SK-N-SH (cell line): ENCODE measurements around the gene TAOK1. TPM values are rescaled to one million over a fixed set of nuclear protein-coding genes. Genes with fewer than 3 reads are reported as not detected.

ENCODE experiments used
- CTCF ChIA-PET: fragments of 300-600, 350-600 bp; formaldehyde crosslinking; extraction: SDS; loops from one replicate; lab custom pipeline; 2021; lab: Yijun Ruan, JAX
- POLR2A ChIA-PET: fragments of 350-600 bp; sonication (Branson Sonifier 250); formaldehyde crosslinking; extraction: SDS; loops from one replicate; lab custom pipeline; 2020; ENCODE audit warnings: antibody characterized with exemption, inconsistent platforms; lab: Yijun Ruan, JAX
- DNase-seq: peaks from one replicate; pipeline ENCODE4 v3.0.0; 2012
- H2AFZ ChIP-seq: fragments of 200-600 bp; sonication (generic); 2 replicates; pipeline ENCODE4 v1.8.1; 2016; ENCODE audit warnings: antibody characterized with exemption, mild to moderate bottlenecking, low read depth
- H3F3A ChIP-seq: fragments of 200-600 bp; sonication (generic); replicated peaks from 2 replicates; pipeline ENCODE3; 2016; ENCODE audit warnings: antibody characterized with exemption, mild to moderate bottlenecking; ENCODE audit not compliant: insufficient read depth
- H3K27ac ChIP-seq, 2 experiments: fragments of 200-500 bp in 1 of 2; fragments of 200-600 bp in 1 of 2; sonication (Bioruptor generic) in 1 of 2; sonication (generic), shearing (Covaris generic) in 1 of 2; 2 replicates each; pipeline versions ENCODE4 v1.5.1 to v1.6.1; 2014 to 2016; ENCODE audit warnings: low read depth in 2 of 2, inconsistent platforms in 1 of 2, low read length in 1 of 2, mild to moderate bottlenecking in 1 of 2, mixed read lengths in 1 of 2
- H3K27me3 ChIP-seq: fragments of 200-600 bp; sonication (generic), shearing (Covaris generic); 2 replicates; pipeline ENCODE4 v1.6.1; 2016; ENCODE audit warnings: mixed run types; ENCODE audit not compliant: insufficient read depth
- H3K36me3 ChIP-seq, 2 experiments: fragments of 200-500 bp in 1 of 2; fragments of 200-600 bp in 1 of 2; sonication (Bioruptor generic) in 1 of 2; sonication (generic) in 1 of 2; replicated peaks in 1 of 2; 2 replicates each; pipeline versions ENCODE3 to v1.5.1; 2014 to 2016; ENCODE audit warnings: low read length in 1 of 2, mild to moderate bottlenecking in 1 of 2; ENCODE audit not compliant: insufficient read depth in 2 of 2, control insufficient read depth in 1 of 2
- H3K4me1 ChIP-seq, 2 experiments: fragments of 200-500 bp in 1 of 2; fragments of 200-600 bp in 1 of 2; sonication (Bioruptor generic) in 1 of 2; sonication (generic), shearing (Covaris generic) in 1 of 2; 2 replicates each; pipeline versions ENCODE4 v1.5.1 to v1.6.1; 2014 to 2016; ENCODE audit warnings: low read depth in 1 of 2, low read length in 1 of 2, mixed run types in 1 of 2; ENCODE audit not compliant: insufficient read depth in 2 of 2, control insufficient read depth in 1 of 2
- H3K4me2 ChIP-seq: fragments of 200-600 bp; sonication (generic), shearing (Covaris generic); 2 replicates; pipeline ENCODE4 v1.6.1; 2017; ENCODE audit warnings: mixed run types
- H3K4me3 ChIP-seq, 2 experiments: fragments of 200-500 bp in 1 of 2; fragments of 200-600 bp in 1 of 2; sonication (Bioruptor generic) in 1 of 2; sonication (generic), shearing (Covaris generic) in 1 of 2; 2 replicates each; pipeline versions ENCODE4 v1.5.1 to v1.8.1; 2014 to 2016; ENCODE audit warnings: low read depth in 2 of 2, inconsistent platforms in 1 of 2, low read length in 1 of 2, mild to moderate bottlenecking in 1 of 2, mixed read lengths in 1 of 2, moderate library complexity in 1 of 2
- H3K79me2 ChIP-seq: fragments of 200-600 bp; sonication (generic); 2 replicates; pipeline ENCODE4 v1.8.1; 2017; ENCODE audit warnings: mild to moderate bottlenecking; ENCODE audit not compliant: insufficient read depth
- H3K9ac ChIP-seq: fragments of 200-600 bp; sonication (generic); 2 replicates; pipeline ENCODE4 v1.6.1; 2017; ENCODE audit warnings: mixed run types
- H3K9me2 ChIP-seq: fragments of 200-600 bp; sonication (generic); 2 replicates; pipeline ENCODE4 v1.6.1; 2017; ENCODE audit warnings: mixed run types
- H3K9me3 ChIP-seq: fragments of 200-600 bp; sonication (generic); 2 replicates; pipeline ENCODE4 v1.6.1; 2017; ENCODE audit warnings: mixed run types, mild to moderate bottlenecking, moderate library complexity
- H4K20me1 ChIP-seq: fragments of 200-600 bp; sonication (generic); 2 replicates; pipeline ENCODE4 v1.6.1; 2017; ENCODE audit warnings: mild to moderate bottlenecking, mixed run types; ENCODE audit not compliant: insufficient read depth
- EP300 ChIP-seq, 2 experiments: IDR thresholded peaks; 2 replicates each; pipeline versions ENCODE4 v1.4.0 to v1.6.1; 2012; ENCODE audit warnings: borderline replicate concordance in 1 of 2, low read depth in 1 of 2, low read length in 1 of 2
- FOSL2 ChIP-seq: IDR thresholded peaks from 2 replicates; pipeline ENCODE4 v1.4.0; 2012; ENCODE audit warnings: low read depth, mild to moderate bottlenecking, moderate library complexity, borderline replicate concordance
- FOXM1 ChIP-seq: IDR thresholded peaks from 2 replicates; pipeline ENCODE4 v1.4.0; 2012; ENCODE audit warnings: low read depth, mild to moderate bottlenecking
- GABPA ChIP-seq: IDR thresholded peaks from 2 replicates; pipeline ENCODE4 v1.4.0; 2012; ENCODE audit warnings: low read depth, mild to moderate bottlenecking
- GATA2 ChIP-seq: sonication (generic); formaldehyde crosslinking; IDR thresholded peaks from 2 replicates; pipeline ENCODE4 v1.5.0; 2020; ENCODE audit warnings: mild to moderate bottlenecking, missing genetic modification reagents
- MEF2A ChIP-seq: IDR thresholded peaks from 2 replicates; pipeline ENCODE4 v1.4.0; 2012; ENCODE audit warnings: low read depth, borderline replicate concordance
- NFIC ChIP-seq: IDR thresholded peaks from 2 replicates; pipeline ENCODE4 v1.4.0; 2012; ENCODE audit warnings: borderline replicate concordance
- POLR2AphosphoS5 ChIP-seq: IDR thresholded peaks from 2 replicates; pipeline ENCODE4 v1.6.1; 2012; ENCODE audit warnings: low read depth, low read length
- SIN3A ChIP-seq: IDR thresholded peaks from 2 replicates; pipeline ENCODE4 v1.6.1; 2012; ENCODE audit warnings: low read depth, mild to moderate bottlenecking, low read length, moderate library complexity, borderline replicate concordance
- TCF12 ChIP-seq: IDR thresholded peaks from 2 replicates; pipeline ENCODE4 v1.4.0; 2012
- YY1 ChIP-seq: IDR thresholded peaks from 2 replicates; pipeline ENCODE4 v1.4.0; 2012; ENCODE audit warnings: low read depth, mild to moderate bottlenecking
- WGBS: methylation state at CpG from one replicate; pipeline ENCODE4 v1.1.6; 2017; ENCODE audit warnings: low lambda C conversion rate; 5-methylcytosine and 5-hydroxymethylcytosine counted together
- polyA plus RNA-seq, 3 experiments: library from polyadenylated mRNA; depleted of rRNA; stranded (reverse); fragments of >200 nt; gene quantifications; 2 replicates each; pipeline ENCODE4 v1.2.3, GENCODE V29; 2012
- TF ChIP-seq, protein P1 (sequence below): IDR thresholded peaks from 2 replicates; pipeline ENCODE4 v1.4.0; 2012; ENCODE audit warnings: low read depth
- TF ChIP-seq, protein P2 (sequence below): IDR thresholded peaks from 2 replicates; pipeline ENCODE4 v1.6.1; 2012; ENCODE audit warnings: mild to moderate bottlenecking, low read depth, low read length, moderate library complexity
- TF ChIP-seq, protein P3 (sequence below): fragments of 150-350 bp; IDR thresholded peaks from 2 replicates; pipeline ENCODE4 v1.6.1; 2016; ENCODE audit warnings: mild to moderate bottlenecking, low read depth, low read length
- TF ChIP-seq, protein P4 (sequence below): IDR thresholded peaks from 2 replicates; pipeline ENCODE4 v1.4.0; 2012; ENCODE audit warnings: low read depth, borderline replicate concordance
- TF ChIP-seq, protein P5 (sequence below): fragments of 150-350 bp; IDR thresholded peaks from 2 replicates; pipeline ENCODE4 v1.6.1; 2017; ENCODE audit warnings: antibody characterized with exemption, low read length, low read depth, borderline replicate concordance

Gene TAOK1
- polyA plus RNA-seq, 1 of the 3 experiments (the other 2 are of a cell fraction): 5.9 TPM

DNA sequence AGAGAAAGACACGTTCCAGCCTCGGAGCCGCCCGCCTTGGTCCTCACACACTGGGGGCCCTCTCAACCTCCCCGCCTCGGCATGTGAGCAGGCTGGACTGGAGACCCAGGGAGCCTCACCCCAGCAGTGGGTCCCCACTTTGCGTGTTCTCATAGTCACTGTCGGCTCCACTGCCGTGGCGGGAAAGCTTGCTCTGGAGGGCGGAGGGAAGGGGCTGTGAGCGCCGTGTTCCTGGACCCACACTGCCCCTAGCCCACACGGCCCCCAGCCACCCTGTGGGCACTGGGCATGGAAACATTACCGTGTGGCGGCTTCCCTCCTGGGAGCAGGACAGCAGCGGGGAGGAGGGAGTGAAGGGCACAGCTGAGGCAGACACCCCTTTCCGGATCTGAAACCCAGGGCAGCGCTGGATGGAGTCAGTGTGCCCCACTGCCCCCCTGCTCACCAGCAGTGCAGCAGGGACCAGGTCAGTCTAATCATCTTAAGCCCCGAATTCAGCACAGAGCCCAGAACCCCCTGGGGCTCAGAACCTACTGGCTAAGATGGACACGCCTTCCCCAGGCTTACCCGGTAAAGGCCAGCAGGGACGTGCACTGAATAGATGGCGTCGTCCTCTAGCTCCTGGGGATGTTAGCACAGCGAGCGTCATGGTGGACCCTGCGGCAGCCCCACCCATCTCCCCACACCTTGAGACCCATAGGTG is 185.5 kb downstream of the TAOK1 start:
- H3K79me2 ChIP-seq: no peaks in the 10 kb centered on the region
- ChIA-PET CTCF (interaction anchor here (1.0 to 11.6 kb wide), 9 partner anchors 7 to 518 kb away, joined by 3 to 166 read pairs (median 14); partner anchors contain the start of genes ANKRD13B and GIT1), POLR2A (interaction anchor here (0.9 kb wide), 1 partner anchor 16 kb away, joined by 3 read pairs; no protein-coding TSS in a partner anchor)
- no peak overlapping the region; a peak in 1 of 4 replicates for H3K27ac ChIP-seq
- H3K4me1 ChIP-seq: peaks cover 0 to 16% of the 10 kb centered on the region in 2 experiments; a peak in 1 of 4 replicates
- peaks cover 2% of the 10 kb centered on the region for H3F3A ChIP-seq
- no peak for DNase-seq
- H3K9me2 ChIP-seq: no peaks in the 10 kb centered on the region
- H3K27me3 ChIP-seq: no peaks in the 10 kb centered on the region
- no peak for TF ChIP-seq EP300 (IDR thresholded peaks at IDR 0.05; ENCODE audit: borderline replicate concordance in 1 of 2, low read depth in 1 of 2, low read length in 1 of 2)
- no peak for TF ChIP-seq NFIC
- no peak overlapping the region for H2AFZ ChIP-seq
- 98% methylated on average over 13 of the region's 28 CpGs for WGBS
- H4K20me1 ChIP-seq: peaks cover 9% of the 10 kb centered on the region
- no peak overlapping the region for H3K4me3 ChIP-seq
- H3K9ac ChIP-seq: no peak overlapping the region
- H3K36me3 ChIP-seq: peaks cover 9 to 69% of the 10 kb centered on the region in 2 experiments
- H3K4me2 ChIP-seq: no peak overlapping the region
- no peaks in the 10 kb centered on the region for H3K9me3 ChIP-seq

DNA sequence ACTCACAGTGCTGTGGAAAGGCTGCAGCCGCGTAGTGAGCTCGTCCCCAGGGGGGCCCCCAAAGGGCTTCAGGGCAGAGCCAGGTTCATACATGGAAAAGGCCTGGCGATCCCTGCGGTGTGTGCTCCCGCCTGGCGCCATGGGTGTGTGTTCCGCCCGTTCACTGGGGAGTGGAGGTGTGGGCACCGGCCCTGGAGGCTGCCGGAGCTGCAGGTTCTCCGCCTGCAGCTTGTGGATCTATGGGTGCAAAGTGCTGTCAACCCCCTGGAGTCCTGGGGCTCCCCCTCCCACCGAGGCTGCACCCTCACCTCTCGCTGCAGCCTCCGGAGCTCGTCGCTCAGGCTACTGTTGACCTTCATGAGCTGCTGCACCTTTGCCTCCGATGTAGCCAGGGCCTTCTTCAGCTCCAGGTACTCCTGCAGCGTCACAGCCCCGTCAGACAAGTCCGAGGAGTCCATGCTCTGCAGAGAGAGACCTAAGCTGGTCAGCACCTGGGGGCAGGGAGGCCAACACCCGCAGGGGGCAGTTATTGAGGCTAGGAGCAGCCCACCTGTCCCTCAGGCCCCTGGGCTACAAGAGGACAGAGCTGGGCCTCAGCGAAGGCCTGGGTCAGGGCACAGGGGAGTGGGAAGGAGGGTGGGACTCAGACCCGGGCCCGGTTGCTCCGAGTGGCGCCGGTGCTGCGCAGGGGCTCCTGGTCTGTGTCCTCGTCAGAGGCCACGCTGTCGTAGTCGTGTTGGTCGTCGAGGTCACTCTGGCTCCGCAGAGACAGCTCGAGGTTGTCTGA is 186.2 kb downstream of the TAOK1 start:
- H3K27ac ChIP-seq: no peak overlapping the region
- H3K27me3 ChIP-seq: no peaks in the 10 kb centered on the region
- DNase-seq: no peak
- 98% methylated on average over 15 of the region's 37 CpGs for WGBS
- H3K9ac ChIP-seq: no peak overlapping the region
- peaks cover 9% of the 10 kb centered on the region for H4K20me1 ChIP-seq
- POLR2A ChIA-PET: interaction anchor here (0.6 to 1.5 kb wide), 2 partner anchors 11 to 683 kb away, joined by 3 to 6 read pairs; no protein-coding TSS in a partner anchor
- no peaks in the 10 kb centered on the region for H3K9me2 ChIP-seq
- no peaks in the 10 kb centered on the region for H3K9me3 ChIP-seq
- CTCF ChIA-PET: interaction anchor here (0.8 to 12.7 kb wide), 6 partner anchors 6 to 517 kb away, joined by 3 to 166 read pairs (median 10); partner anchors contain the start of genes ABHD15, ANKRD13B and TP53I13
- H3K4me2 ChIP-seq: no peak overlapping the region
- H3K4me1 ChIP-seq: peaks cover 0 to 16% of the 10 kb centered on the region in 2 experiments; a peak in 1 of 4 replicates
- peaks cover 9 to 73% of the 10 kb centered on the region in 2 experiments for H3K36me3 ChIP-seq
- peaks cover 5% of the 10 kb centered on the region for H3F3A ChIP-seq
- peaks cover 6% of the 10 kb centered on the region; the same call in 1 of the 2 replicates for H3K79me2 ChIP-seq
- no peak overlapping the region for H3K4me3 ChIP-seq
- H2AFZ ChIP-seq: no peak overlapping the region
- no peak for TF ChIP-seq GABPA
- TF ChIP-seq FOXM1: no peak
- no peak for TF ChIP-seq YY1
- no peak for TF ChIP-seq MEF2A
- TF ChIP-seq, protein P1, sequence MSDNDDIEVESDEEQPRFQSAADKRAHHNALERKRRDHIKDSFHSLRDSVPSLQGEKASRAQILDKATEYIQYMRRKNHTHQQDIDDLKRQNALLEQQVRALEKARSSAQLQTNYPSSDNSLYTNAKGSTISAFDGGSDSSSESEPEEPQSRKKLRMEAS: no peak
- TF ChIP-seq POLR2AphosphoS5: no peak
- TF ChIP-seq GATA2 (CRISPR knock-in tag): no peak
- TF ChIP-seq, protein P2, sequence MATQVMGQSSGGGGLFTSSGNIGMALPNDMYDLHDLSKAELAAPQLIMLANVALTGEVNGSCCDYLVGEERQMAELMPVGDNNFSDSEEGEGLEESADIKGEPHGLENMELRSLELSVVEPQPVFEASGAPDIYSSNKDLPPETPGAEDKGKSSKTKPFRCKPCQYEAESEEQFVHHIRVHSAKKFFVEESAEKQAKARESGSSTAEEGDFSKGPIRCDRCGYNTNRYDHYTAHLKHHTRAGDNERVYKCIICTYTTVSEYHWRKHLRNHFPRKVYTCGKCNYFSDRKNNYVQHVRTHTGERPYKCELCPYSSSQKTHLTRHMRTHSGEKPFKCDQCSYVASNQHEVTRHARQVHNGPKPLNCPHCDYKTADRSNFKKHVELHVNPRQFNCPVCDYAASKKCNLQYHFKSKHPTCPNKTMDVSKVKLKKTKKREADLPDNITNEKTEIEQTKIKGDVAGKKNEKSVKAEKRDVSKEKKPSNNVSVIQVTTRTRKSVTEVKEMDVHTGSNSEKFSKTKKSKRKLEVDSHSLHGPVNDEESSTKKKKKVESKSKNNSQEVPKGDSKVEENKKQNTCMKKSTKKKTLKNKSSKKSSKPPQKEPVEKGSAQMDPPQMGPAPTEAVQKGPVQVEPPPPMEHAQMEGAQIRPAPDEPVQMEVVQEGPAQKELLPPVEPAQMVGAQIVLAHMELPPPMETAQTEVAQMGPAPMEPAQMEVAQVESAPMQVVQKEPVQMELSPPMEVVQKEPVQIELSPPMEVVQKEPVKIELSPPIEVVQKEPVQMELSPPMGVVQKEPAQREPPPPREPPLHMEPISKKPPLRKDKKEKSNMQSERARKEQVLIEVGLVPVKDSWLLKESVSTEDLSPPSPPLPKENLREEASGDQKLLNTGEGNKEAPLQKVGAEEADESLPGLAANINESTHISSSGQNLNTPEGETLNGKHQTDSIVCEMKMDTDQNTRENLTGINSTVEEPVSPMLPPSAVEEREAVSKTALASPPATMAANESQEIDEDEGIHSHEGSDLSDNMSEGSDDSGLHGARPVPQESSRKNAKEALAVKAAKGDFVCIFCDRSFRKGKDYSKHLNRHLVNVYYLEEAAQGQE: no peak
- TF ChIP-seq, protein P3, sequence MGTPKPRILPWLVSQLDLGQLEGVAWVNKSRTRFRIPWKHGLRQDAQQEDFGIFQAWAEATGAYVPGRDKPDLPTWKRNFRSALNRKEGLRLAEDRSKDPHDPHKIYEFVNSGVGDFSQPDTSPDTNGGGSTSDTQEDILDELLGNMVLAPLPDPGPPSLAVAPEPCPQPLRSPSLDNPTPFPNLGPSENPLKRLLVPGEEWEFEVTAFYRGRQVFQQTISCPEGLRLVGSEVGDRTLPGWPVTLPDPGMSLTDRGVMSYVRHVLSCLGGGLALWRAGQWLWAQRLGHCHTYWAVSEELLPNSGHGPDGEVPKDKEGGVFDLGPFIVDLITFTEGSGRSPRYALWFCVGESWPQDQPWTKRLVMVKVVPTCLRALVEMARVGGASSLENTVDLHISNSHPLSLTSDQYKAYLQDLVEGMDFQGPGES: no peak
- TF ChIP-seq, protein P4, sequence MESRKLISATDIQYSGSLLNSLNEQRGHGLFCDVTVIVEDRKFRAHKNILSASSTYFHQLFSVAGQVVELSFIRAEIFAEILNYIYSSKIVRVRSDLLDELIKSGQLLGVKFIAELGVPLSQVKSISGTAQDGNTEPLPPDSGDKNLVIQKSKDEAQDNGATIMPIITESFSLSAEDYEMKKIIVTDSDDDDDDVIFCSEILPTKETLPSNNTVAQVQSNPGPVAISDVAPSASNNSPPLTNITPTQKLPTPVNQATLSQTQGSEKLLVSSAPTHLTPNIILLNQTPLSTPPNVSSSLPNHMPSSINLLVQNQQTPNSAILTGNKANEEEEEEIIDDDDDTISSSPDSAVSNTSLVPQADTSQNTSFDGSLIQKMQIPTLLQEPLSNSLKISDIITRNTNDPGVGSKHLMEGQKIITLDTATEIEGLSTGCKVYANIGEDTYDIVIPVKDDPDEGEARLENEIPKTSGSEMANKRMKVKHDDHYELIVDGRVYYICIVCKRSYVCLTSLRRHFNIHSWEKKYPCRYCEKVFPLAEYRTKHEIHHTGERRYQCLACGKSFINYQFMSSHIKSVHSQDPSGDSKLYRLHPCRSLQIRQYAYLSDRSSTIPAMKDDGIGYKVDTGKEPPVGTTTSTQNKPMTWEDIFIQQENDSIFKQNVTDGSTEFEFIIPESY: no peak
- no peak for TF ChIP-seq SIN3A
- TF ChIP-seq, protein P5, sequence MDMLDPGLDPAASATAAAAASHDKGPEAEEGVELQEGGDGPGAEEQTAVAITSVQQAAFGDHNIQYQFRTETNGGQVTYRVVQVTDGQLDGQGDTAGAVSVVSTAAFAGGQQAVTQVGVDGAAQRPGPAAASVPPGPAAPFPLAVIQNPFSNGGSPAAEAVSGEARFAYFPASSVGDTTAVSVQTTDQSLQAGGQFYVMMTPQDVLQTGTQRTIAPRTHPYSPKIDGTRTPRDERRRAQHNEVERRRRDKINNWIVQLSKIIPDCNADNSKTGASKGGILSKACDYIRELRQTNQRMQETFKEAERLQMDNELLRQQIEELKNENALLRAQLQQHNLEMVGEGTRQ: no peak
- TF ChIP-seq FOSL2: no peak
- no peak for TF ChIP-seq TCF12
